Upper lobe of right lung (tissue), 1 donor: Measurements from ENCODE around the gene RBM15. TPM values are rescaled to one million over a fixed set of nuclear protein-coding genes. Genes with fewer than 3 reads are reported as not detected.

ENCODE experiments used
- ATAC-seq: fragments of 200-7000 bp; cut with Tn5 transposase; one replicate; pipeline ENCODE4 v1.9.1; 2020; ENCODE audit warnings: mild to moderate bottlenecking, moderate library complexity
- DNase-seq: peaks from one replicate; pipeline ENCODE4 v3.0.0-alpha.2; 2020
- H3K27ac ChIP-seq: fragments of 200-600 bp; one replicate; pipeline ENCODE4 v1.8.0; 2022
- H3K27me3 ChIP-seq: fragments of 200-600 bp; one replicate; pipeline ENCODE4 v1.8.0; 2022; ENCODE audit warnings: mild to moderate bottlenecking
- H3K36me3 ChIP-seq: fragments of 200-600 bp; one replicate; pipeline ENCODE4 v1.8.0; 2022
- H3K4me1 ChIP-seq: fragments of 200-600 bp; one replicate; pipeline ENCODE4 v1.8.0; 2022
- H3K4me3 ChIP-seq: fragments of 200-600 bp; one replicate; pipeline ENCODE4 v1.8.0; 2022; ENCODE audit warnings: mild to moderate bottlenecking
- H3K9me3 ChIP-seq: fragments of 200-600 bp; one replicate; pipeline ENCODE4 v1.8.0; 2022
- intact Hi-C: fragments of 100-400 bp; cut with DNase I; formaldehyde crosslinking; loops from one replicate; pipeline ENCODE4 v1.11.0; 2022
- total RNA-seq: library from RNA; stranded (reverse); fragmentation: NEBNext Ultra II Directional; extraction: Animal tissue kit (Norgen Biotek cat#: 25700); gene quantifications from one replicate; pipeline ENCODE4 v1.2.1, GENCODE V29; 2021
- TF ChIP-seq, protein P1 (sequence below): fragments of 200-600 bp; IDR thresholded peaks from one replicate; pipeline ENCODE4 v1.8.0; 2022; ENCODE audit warnings: antibody characterized with exemption
- donor health status: DM: no; HTN: yes; CAD: no; lungs with severe emphysema.

Gene RBM15
- total RNA-seq, 1 donor from 2014 or later, result 22.1 TPM

DNA sequence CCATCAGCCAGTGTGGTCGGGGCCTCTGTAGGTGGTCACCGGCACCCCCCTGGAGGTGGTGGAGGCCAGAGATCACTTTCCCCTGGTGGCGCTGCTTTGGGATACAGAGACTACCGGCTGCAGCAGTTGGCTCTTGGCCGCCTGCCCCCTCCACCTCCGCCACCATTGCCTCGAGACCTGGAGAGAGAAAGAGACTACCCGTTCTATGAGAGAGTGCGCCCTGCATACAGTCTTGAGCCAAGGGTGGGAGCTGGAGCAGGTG lies 961 bp downstream of the RBM15 start:
- H3K9me3 ChIP-seq, result no peaks in the 10 kb centered on the region
- H3K36me3 ChIP-seq, result peaks cover 39% of the 10 kb centered on the region
- DNase-seq (peak; percentile 65), ATAC-seq (no peak)
- peak overlapping the region; percentile 97 for H3K27ac ChIP-seq
- intact Hi-C loops, result no loop called here
- H3K4me1 ChIP-seq, result peaks cover 61% of the 10 kb centered on the region
- H3K27me3 ChIP-seq, result no peaks in the 10 kb centered on the region
- peak overlapping the region; percentile 94 for H3K4me3 ChIP-seq
- TF ChIP-seq, protein P1, sequence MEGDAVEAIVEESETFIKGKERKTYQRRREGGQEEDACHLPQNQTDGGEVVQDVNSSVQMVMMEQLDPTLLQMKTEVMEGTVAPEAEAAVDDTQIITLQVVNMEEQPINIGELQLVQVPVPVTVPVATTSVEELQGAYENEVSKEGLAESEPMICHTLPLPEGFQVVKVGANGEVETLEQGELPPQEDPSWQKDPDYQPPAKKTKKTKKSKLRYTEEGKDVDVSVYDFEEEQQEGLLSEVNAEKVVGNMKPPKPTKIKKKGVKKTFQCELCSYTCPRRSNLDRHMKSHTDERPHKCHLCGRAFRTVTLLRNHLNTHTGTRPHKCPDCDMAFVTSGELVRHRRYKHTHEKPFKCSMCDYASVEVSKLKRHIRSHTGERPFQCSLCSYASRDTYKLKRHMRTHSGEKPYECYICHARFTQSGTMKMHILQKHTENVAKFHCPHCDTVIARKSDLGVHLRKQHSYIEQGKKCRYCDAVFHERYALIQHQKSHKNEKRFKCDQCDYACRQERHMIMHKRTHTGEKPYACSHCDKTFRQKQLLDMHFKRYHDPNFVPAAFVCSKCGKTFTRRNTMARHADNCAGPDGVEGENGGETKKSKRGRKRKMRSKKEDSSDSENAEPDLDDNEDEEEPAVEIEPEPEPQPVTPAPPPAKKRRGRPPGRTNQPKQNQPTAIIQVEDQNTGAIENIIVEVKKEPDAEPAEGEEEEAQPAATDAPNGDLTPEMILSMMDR, result no peak

DNA sequence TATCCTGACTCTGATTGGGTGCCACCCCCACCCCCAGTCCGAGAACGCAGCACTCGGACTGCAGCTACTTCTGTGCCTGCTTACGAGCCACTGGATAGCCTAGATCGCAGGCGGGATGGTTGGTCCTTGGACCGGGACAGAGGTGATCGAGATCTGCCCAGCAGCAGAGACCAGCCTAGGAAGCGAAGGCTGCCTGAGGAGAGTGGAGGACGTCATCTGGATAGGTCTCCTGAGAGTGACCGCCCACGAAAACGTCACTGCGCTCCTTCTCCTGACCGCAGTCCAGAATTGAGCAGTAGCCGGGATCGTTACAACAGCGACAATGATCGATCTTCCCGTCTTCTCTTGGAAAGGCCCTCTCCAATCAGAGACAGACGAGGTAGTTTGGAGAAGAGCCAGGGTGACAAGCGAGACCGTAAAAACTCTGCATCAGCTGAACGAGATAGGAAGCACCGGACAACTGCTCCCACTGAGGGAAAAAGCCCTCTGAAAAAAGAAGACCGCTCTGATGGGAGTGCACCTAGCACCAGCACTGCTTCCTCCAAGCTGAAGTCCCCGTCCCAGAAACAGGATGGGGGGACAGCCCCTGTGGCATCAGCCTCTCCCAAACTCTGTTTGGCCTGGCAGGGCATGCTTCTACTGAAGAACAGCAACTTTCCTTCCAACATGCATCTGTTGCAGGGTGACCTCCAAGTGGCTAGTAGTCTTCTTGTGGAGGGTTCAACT lies 2.1 kb downstream of the RBM15 start:
- H3K9me3 ChIP-seq, result no peaks in the 10 kb centered on the region
- intact Hi-C loops, result no loop called here
- H3K4me3 ChIP-seq, result no peak overlapping the region
- H3K27me3 ChIP-seq, result no peaks in the 10 kb centered on the region
- peaks cover 41% of the 10 kb centered on the region for H3K36me3 ChIP-seq
- TF ChIP-seq, protein P1, result no peak
- ATAC-seq, result no peak
- H3K27ac ChIP-seq, result no peak overlapping the region
- no peak for DNase-seq
- peaks cover 72% of the 10 kb centered on the region for H3K4me1 ChIP-seq

DNA sequence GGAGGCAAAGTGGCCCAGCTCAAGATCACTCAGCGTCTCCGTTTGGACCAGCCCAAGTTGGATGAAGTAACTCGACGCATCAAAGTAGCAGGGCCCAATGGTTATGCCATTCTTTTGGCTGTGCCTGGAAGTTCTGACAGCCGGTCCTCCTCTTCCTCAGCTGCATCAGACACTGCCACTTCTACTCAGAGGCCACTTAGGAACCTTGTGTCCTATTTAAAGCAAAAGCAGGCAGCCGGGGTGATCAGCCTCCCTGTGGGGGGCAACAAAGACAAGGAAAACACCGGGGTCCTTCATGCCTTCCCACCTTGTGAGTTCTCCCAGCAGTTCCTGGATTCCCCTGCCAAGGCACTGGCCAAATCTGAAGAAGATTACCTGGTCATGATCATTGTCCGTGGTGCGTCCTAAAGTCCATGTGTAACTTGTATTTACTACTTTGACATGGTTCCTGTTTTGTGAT lies 2.7 kb downstream of the RBM15 start:
- ATAC-seq, result no peak
- no peak for DNase-seq
- Histone ChIP-seq H3K4me1 (peaks cover 70% of the 10 kb centered on the region), H3K9me3 (no peaks in the 10 kb centered on the region), H3K4me3 (peak overlapping the region; percentile 3), H3K27ac (no peak overlapping the region), H3K27me3 (no peaks in the 10 kb centered on the region), H3K36me3 (peaks cover 46% of the 10 kb centered on the region)
- TF ChIP-seq, protein P1, result no peak
- intact Hi-C loops, result no loop called here

DNA sequence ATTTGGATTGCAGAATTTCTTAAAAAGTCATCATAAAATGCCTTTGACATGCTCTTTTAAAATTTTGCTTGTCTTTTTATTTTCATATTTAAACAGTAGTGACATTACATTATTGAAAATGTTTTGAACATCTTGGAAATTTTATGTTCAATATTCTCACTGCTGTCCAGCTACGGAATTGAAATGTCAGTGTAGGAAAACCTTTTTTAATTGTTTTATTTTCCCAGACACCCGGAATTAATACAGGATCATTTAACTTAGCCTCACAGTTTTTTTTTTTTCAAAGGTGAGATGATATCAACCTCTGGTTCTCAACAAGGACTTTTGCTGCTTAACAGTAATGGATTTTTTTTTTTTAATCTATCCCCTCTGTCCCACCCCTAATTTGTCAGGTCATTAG lies 4.1 kb downstream of the RBM15 start:
- ATAC-seq (no peak), DNase-seq (no peak)
- Histone ChIP-seq H3K27me3 (no peaks in the 10 kb centered on the region), H3K36me3 (peaks cover 55% of the 10 kb centered on the region), H3K4me1 (peaks cover 74% of the 10 kb centered on the region), H3K27ac (no peak overlapping the region), H3K4me3 (no peak overlapping the region), H3K9me3 (no peaks in the 10 kb centered on the region)
- TF ChIP-seq, protein P1, result no peak
- intact Hi-C loops, result no loop called here

DNA sequence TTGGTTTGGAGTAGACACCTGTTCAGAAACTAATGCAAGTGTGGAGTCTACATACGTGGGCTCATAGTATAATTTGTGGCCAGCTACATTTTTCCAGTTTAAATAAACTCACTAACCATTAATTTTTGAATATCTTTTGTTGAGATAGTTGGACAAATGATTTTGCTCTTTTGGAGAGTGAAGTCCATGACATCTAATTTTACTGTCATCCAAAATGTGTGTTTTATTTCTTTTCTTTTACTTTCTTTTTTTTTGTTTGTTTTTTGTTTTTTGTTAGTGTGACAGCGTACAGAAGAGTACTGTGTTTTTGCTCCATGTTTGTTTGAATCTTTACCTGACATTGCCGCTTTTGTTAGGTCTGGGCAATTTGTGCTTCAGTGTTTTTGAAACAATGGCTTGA lies 5.0 kb downstream of the RBM15 start:
- Histone ChIP-seq H3K27me3 (no peaks in the 10 kb centered on the region), H3K27ac (no peak overlapping the region), H3K9me3 (no peaks in the 10 kb centered on the region), H3K36me3 (peaks cover 55% of the 10 kb centered on the region), H3K4me3 (no peak overlapping the region), H3K4me1 (peaks cover 83% of the 10 kb centered on the region)
- ATAC-seq (no peak), DNase-seq (no peak)
- intact Hi-C loops, result no loop called here
- TF ChIP-seq, protein P1, result no peak

DNA sequence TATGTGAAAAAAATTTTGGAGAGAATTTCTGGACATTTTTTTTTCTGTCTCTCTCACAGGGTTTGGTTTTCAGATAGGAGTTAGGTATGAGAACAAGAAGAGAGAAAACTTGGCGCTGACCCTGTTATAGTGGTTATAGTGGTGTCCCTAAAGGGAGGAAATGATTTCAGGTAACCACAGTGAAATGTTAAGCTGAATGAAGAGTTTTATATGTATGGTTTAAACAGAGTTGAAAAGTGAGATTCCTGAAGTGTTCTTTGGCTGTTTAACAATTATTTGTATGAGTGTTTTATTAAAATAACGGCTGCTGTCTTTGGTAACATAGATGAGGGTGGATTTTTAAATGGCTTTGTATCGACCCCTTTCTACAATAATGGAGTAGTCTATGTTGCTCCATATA lies 6.3 kb downstream of the RBM15 start:
- H3K36me3 ChIP-seq, result peaks cover 55% of the 10 kb centered on the region
- no peaks in the 10 kb centered on the region for H3K27me3 ChIP-seq
- H3K4me1 ChIP-seq, result peaks cover 83% of the 10 kb centered on the region
- no peaks in the 10 kb centered on the region for H3K9me3 ChIP-seq
- no peak overlapping the region for H3K4me3 ChIP-seq
- TF ChIP-seq, protein P1, result no peak
- intact Hi-C loops, result no loop called here
- ATAC-seq (no peak), DNase-seq (no peak)
- no peak overlapping the region for H3K27ac ChIP-seq
